ENCODE data around the gene SLC25A33. TPM values are rescaled to one million over a fixed set of nuclear protein-coding genes. Genes with fewer than 3 reads are reported as not detected.

SLC25A33 gene
- polyA plus RNA-seq, 3 donors: 3.8 to 4.2 (median 4.1) TPM

DNA sequence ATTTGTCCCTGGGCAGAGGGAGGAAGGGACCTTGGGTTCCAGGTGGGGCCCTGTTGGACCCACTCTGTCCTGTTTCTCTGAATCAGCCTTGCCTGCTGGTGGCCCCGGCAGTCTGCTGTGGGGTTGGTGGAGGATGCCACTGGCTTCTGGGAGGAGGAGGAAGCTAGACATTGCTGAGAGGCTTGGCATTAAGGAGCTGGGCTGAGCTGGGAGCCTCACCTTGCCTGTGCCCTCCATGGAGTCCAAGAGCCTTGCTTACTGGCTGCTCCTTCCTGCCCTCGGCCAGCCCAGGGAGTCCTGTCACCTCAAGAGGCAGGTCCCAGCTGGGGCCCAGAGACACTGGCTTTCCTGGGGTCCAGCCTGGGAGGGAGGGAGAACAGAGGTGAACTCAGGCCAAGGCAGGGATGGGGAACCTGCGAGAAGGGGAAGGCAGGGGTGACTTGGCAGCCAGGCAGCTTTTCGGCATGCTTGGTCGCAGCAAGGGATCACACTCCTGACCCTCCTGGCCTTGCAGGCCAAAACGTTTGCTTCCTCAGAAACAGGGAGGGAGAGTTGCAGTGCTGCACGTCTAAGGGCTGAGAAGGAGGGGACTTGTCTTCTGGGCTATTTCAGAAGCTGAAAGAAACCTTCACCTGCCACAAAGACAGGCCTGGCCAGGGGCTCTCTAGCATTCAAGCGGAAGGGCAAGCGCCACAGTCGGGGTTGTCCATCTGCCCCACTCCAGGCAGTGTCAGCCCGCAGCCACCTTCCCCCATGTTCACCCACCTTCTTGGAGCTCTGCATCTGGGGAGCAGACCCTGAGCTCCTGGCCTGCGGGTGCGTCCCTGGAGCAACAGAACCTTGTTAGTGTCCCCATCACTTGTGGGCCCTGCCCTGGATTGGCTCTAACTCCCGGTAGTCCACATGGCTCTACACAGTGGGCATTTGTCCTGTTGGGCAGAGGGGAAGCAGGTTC lies 58.4 kb downstream of the SLC25A33 start:
- DNase-seq: no peak

DNA sequence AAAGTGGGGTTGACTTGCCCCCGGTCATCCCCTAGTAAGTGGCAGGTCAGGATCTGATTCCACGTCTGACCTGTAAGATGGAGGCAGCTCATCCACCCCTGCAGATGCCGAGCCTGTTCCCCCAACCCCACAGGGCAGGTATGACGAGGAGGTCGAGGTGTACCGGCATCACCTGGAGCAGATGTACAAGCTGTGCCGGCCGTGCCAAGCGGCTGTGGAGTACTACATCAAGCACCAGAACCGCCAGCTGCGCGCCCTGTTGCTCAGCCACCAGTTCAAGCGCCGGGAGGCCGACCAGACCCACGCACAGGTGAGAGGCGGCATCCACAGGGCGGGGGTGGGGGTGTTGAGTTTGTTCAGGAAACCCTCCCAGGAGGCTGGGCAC lies 59.0 kb downstream of the SLC25A33 start:
- DNase-seq: no peak

DNA sequence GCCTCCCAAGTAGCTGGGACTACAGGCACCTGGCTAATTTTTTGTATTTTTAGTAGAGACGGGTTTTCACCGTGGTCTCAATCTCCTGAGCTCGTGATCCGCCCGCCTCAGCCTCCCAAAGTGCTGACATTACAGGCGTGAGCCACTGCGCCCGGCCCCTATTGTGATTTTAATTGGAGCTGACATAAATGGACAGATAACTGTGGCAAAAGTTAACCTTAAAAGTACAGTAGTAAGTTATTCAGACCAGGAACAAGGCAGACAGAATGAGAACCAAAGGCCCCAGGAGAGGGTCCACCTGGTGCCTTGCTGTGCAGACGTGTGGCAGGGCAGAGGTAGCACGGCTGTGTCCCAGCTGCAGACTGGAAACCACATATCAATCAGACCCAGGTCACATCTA lies 60.5 kb downstream of the SLC25A33 start:
- DNase-seq: no peak

DNA sequence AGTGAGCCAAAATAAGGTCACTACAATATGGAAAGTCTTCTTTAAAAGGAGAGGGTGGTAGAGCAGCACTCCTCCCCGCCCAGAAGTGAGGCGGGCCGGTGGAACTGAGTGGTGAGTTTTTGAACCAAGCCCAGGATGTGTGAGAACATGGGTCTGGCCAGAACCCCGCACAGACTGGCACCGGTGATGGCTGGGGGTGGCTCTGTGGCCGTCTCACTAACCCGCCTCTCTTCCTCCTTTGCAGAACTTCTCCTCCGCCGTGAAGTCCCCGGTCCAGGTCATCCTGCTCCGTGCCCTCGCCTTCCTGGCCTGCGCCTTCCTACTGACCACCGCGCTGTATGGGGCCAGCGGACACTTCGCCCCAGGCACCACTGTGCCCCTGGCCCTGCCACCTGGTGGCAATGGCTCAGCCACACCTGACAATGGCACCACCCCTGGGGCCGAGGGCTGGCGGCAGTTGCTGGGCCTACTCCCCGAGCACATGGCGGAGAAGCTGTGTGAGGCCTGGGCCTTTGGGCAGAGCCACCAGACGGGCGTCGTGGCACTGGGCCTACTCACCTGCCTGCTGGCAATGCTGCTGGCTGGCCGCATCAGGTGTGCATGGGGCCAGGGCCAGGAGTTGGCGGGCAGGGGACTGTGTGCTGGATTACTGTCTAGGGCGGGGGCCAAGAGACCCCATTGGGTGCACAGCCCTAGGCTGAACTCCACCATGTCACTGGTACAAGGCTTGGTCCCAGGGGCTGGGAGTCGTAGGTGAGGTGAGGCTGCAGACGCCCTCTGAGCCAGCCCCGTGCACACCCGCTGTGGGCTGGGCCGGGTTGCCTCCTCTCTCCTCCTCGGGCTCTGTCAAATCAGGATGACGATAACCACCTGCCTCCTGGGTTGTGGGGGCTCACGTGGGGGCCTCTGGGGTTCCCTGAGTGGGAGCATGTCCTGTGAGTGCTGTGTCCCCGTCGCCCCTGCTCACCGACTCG lies 61.9 kb downstream of the SLC25A33 start:
- DNase-seq: no peak

DNA sequence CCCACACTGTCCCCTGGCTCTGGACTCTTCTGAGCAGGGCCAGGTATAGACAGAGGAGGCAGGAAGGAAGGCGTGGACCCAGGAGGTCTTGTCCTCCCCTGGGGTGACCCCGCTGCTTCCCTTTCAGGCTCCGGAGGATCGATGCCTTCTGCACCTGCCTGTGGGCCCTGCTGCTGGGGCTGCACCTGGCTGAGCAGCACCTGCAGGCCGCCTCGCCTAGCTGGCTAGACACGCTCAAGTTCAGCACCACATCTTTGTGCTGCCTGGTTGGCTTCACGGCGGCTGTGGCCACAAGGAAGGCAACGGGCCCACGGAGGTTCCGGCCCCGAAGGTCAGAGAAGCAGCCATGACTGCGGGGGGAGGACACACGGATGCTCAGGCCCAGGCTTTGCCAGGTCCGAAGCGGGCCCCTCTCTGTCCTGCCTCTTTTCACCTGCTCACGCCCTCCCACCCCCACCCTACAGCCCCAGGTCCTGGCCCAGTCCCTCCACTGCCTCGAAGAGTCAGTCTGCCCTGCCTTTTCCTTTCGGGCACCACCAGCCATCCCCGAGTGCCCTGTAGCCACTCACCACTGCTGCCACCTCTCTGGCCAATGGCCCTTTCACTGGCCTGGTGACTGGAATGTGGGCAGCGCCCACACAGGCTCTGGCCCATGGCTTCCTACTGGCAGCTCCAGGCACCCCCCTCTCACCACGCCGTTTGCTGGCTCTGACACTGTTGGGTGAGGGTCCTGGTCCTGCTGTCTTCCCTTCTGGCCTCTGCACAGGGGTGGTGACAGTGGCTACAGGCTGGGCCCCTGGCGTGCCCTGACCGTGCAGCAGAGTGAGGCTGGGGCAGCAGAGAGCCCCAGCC lies 62.9 kb downstream of the SLC25A33 start:
- DNase-seq: no peak

DNA sequence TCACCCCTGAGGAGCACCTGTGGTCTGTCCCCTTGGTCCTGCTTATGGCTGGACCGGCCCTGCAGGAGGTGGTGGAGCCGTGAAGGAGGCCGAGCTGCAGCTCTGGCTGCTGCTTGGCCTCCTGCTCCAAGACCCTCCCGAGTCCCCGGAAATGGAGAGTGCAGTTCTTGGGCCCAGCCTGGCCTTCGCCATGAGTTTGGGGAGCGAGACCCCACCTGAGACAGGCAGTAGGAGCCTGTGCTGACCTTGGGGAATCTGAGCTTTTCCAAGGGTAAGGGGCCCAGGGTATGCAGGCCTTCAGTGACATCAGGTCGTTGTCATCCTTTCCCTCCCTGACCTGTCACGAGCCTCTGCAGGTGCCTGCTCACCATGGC lies 63.5 kb downstream of the SLC25A33 start:
- DNase-seq: no peak

DNA sequence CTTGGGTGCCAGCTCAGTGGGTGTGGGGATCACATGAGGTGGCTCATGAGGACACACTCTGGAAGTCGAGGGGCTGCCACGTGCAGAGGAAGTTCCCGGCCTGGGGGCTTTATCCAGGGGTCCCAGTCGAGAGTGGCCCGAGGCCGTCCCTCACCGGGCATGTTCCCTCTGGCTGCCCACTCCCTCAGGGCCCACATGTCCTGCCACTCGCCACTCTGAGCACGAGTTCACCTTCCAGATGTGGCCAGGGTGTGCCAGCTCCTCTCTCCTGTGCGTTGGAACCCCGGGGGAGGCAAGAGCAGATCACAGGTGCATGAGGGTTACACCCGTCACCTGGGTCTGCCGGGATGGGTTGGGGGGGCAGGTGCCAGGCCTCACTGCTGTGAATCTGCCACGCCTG lies 64.0 kb downstream of the SLC25A33 start:
- DNase-seq: no peak

DNA sequence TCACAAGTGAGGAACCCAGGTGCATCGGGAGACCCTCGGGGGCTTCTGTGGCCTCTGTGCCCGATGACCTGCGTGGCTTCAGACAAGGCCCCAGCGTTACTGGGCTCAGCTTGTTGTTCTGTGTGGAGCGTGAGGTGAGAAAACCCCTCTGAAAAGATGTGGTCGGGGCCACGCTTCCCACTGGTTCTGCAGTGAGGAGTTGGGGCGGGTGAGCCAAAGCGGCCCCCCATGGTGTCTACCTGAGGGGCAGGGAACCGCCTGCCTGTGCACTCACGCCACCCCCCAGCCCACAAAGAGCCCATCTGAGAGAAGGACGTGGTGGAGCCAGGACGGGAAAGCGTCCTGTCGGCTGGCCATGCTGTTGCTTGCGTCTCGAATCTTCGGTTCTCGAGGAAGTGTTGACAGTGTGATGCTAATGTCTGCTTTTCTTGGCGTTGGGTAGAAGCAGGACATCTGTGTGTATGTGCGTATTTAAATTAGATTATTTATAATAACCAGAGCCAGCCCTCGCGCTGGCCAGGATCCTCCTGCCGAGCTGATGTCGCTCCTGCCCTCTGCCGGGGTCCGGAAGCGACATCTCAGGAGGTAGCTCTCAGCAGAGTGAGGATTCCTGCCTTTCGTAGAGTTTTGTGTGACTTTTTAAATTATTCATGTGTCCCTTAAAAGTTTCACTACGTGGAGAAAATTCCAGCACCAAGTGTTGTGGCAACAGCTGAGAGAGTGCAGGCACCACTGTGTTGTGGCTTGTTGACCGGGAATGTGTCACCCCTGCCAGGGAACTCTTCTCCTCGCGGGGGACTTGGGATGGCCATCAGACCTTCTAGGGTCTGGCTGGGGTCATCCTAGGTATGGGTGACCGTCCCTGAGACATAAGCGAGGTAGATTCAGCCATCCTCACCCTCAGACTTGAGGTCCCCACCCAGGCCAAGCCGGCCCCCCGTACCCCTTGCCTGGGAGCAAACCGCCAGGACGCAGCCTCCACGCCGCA lies 64.8 kb downstream of the SLC25A33 start:
- DNase-seq: no peak

DNA sequence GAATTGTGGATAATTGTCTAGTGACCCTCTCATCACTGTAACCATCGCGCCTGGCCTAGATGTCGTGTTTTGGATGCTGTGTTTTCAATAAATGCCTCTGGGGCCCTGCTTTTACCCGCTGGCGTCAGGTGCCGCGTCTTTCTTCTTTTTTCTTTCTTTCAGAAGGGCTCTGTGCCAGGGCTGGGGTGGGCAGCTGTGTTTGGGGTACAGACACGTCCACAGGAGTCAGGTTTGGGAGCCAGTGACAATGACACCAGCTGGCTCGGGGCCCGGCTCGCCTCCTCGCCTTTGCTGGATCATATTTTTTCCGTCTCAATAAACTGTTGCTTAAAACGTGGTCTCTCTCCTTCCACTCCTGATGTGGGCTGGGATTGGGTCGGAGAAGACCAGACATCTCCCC lies 65.6 kb downstream of the SLC25A33 start:
- no peak for DNase-seq

DNA sequence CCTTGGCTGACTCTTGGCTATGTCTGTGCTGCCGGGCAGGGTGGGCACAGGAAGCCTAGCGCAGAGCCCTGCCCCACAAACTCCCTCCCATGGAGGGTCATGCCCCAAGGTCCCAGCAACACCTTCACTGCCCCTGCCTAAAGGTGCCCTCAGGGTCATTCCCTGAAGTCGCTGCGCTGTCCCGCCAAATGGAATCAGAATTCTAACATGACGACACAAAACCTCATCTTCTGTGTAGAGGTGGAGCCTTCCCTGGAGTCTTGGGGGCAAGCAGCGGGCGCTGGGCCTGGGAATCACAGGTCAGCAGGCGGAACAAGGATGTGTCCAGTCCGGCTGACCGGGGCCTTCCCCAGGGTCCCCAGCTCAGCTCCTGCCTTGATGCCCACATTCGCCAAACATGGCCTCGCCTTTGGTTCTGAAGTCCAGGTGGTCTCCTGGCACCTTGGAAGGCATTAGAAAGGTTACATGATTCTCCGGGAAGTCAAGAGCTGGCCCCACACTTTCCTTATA lies 66.7 kb downstream of the SLC25A33 start:
- no peak for DNase-seq

DNA sequence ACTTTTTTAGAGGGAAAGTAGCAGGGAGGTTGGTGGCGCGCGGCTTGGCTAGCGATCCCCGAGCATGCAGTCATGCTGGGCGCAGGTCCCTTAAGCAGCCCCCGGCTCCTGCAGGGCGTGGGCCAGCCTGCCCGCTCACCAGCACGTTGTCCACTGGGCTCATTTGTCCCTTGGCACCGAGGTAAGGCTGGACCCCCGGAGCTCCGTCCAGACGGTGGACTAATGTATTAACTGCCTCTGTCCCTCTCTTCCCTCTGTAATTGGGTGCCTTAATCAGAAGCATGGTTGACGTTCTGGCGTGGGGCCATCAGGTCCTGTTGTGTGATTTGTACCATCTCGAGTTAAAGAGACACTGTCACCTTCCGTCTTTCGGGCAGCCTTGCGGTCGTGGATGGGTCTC lies 67.2 kb downstream of the SLC25A33 start:
- DNase-seq: no peak

DNA sequence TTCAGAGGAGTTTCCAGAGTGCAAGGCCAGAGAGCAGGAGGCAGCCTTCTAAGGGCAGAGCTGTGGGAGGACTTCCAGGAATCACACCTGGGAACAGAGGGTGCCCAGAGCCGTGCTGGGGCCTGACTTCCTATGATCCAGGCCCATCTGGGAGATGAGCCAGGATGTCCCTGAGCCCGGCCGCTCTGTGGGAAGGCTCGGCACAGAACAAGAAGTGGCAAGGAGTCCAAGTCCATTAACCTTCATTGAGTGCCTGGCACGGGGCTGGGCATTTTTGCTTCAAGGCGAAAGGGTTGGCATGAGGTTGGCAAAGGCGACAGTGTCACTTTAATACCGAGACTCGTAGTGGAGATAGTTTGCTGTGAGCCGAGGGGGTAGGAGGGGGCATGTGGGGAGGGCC lies 67.7 kb downstream of the SLC25A33 start:
- DNase-seq: no peak

DNA sequence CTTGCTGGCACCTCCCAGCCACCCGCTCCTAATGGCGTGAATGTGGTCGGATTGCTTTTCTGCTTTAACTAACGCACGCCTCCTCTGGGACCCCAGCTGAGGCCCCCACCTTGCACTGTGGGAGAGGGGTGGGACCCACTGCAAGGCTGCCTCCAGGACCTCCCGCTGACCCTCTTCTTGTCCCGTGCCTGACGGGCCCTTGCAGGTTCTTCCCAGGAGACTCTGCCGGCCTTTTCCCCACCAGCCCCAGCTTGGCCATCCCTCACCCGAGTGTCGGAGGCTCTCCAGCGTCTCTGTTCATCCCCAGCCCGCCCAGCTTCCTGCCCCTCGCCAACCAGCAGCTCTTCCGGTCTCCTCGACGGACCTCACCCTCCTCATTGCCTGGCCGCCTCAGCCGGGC lies 68.1 kb downstream of the SLC25A33 start:
- no peak for DNase-seq

DNA sequence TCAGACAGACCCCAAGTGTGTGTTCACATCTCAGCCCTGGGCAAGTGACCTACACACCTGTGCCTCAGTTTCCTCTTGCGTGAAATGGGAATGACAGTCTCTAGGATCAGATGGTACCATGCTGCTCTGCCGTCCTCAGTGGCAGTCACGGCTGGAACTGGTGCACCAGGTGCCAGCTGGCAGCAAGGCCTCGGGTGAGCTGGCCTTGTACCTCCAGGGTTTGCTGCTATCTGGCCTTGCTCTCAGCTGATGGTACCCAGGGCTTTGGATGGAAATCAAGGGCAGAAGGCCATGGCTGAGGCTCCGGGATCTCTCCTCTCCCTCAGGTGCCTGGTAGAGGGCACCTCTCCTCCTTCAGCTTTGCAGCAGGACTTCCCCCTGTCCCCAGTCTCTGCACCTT lies 70.7 kb downstream of the SLC25A33 start:
- no peak for DNase-seq

DNA sequence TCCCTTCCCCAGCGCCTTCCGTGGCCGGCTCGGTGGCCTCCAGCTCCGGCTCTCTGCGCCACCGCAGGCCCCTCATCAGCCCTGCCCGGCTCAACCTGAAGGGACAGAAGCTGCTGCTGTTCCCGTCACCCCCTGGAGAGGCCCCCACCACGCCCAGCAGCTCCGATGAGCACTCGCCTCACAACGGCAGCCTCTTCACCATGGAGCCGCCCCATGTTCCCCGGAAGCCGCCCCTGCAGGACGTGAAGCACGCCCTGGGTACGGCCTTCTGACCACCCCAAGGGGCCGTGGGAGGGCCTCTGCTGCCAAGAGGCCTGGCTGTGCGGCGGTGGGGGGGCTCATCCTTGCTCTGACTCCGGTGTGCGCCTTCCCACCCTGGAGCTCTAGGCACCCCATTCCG lies 71.3 kb downstream of the SLC25A33 start:
- DNase-seq: no peak

DNA sequence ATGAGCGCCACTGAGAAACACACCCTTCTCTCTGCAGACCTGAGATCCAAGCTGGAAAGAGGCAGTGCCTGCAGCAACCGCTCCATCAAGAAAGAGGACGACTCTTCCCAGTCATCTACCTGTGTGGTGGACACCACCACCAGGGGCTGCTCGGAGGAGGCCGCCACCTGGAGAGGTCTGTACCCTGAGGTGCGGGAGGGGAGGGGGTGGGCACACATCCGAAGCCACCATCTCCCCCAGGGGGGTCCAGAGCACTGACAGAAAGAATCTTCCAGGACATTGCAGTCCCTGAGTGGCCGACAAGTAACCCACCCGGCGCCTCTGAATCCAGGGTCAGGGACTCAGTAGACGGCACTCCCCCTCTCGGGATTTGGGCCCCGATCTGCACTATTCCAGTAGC lies 72.5 kb downstream of the SLC25A33 start:
- no peak for DNase-seq

DNA sequence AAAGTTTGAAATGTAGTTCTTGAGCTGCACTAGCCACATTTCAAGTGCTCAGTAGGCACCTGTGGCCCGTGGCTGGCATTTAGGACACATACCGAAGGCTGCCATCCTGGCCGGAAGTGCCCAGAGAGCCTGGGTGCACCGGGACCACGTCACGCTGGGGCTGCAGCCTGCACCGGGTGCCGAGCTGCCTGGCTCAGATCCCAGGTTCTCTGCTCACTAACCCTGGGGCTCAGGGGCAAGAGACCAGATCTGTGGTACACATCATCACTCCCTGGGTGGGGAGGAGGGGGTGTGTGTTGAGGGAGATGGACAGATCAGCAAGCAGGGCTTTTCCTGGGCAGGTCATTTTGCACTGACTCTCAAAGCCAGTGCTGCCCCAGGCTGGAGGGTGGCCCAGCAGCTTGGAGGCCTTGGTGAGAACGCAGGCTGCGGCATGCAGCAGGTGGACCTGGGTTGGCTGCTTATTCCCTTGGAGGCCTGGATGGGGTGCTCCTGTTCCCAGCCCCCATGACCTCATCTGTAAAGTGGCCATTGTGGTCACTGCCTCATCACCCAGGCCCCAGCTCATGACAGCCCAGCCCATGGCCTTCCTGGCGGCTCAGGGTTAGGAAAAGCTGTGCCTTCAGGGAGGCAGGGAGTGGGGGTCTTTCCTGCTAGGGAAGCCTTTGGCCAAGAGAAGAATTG lies 73.0 kb downstream of the SLC25A33 start:
- DNase-seq: no peak

DNA sequence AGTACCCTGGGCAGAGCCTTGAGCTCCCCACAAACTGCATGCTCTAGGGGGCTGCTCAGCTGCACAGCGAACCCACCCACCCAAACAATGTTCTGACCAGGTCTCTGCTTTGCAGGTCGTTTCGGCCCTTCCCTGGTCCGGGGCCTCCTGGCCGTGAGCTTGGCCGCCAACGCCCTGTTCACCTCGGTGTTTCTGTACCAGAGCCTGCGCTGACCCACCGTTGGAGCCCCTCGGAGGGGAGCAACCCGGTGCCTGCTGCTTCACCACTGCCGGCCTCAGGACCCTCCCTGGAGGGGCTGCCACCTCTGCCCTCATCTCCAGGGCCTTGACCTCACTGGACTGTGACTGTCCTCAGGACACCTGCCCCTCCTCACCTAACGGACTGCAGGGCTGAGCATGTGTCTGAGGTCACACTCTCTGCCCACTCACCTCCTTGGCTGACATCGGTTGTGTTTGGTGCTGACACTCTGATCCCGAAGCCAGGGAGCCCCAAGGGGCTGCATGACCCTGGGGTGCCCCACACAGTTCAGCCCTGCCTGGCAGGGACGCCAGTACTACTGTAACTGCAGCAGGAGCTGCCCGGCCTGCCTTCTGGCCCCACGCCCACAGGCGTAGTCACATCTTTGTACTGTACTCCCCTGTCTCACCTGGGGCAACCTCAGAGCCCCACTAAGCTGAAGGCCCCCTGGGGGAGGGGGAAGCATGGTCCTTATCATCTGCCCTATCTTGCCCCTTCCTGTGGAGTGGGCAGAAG lies 73.8 kb downstream of the SLC25A33 start:
- DNase-seq: no peak

Measured in renal pelvis (tissue), 4 donors.